HG02970 (cell line): ENCODE data around the gene IRF6.
"Not testable (repeated sequence)": the region's sequence is repeated elsewhere in the genome, so short reads cannot be mapped to it uniquely, and the experiment has no call there.

Experiments used
- ATAC-seq: cut with Tn5 transposase; IDR thresholded peaks from one replicate; pipeline ENCODE4 v1.9.1; 2021; ENCODE audit warnings: mild to moderate bottlenecking, moderate library complexity, moderate number of reproducible peaks; ENCODE audit not compliant: unreplicated experiment, low FRiP score

IRF6 gene

GRCh38 chr1:209823143-209824041 lies 17.4 kb upstream of the IRF6 start:
- ATAC-seq: no peak

GRCh38 chr1:209822706-209823105 lies 16.8 kb upstream of the IRF6 start:
- no peak for ATAC-seq

- ATAC-seq: no peak
These were observed 15.0 kb upstream of the IRF6 start for GRCh38 chr1:209820986-209821385.

GRCh38 chr1:209819058-209819457 lies 13.1 kb upstream of the IRF6 start:
- ATAC-seq: no peak

- ATAC-seq: no peak
These were observed 11.7 kb upstream of the IRF6 start for GRCh38 chr1:209817691-209818090.

GRCh38 chr1:209816923-209817322 lies 11.0 kb upstream of the IRF6 start:
- ATAC-seq: no peak

GRCh38 chr1:209815931-209816341 lies 10.0 kb upstream of the IRF6 start:
- ATAC-seq: no peak

GRCh38 chr1:209815490-209815889 lies 9.5 kb upstream of the IRF6 start:
- no peak for ATAC-seq

- ATAC-seq: no peak
These were observed 8.0 kb upstream of the IRF6 start for GRCh38 chr1:209813902-209814301.

GRCh38 chr1:209810783-209811182 lies 4.8 kb upstream of the IRF6 start:
- no peak for ATAC-seq

GRCh38 chr1:209809611-209810010 lies 3.7 kb upstream of the IRF6 start:
- no peak for ATAC-seq

- no peak for ATAC-seq
These were observed 2.2 kb upstream of the IRF6 start for GRCh38 chr1:209808059-209808581.

- ATAC-seq: no peak
These were observed 1.6 kb upstream of the IRF6 start for GRCh38 chr1:209807509-209807908.

- ATAC-seq: no peak
These were observed 581 bp downstream of the IRF6 start for GRCh38 chr1:209805341-209805781.

- ATAC-seq: no peak
These were observed 2.4 kb downstream of the IRF6 start for GRCh38 chr1:209803568-209803967.

- no peak for ATAC-seq
These were observed 3.2 kb downstream of the IRF6 start for GRCh38 chr1:209802780-209803152.

- ATAC-seq: no peak
These were observed 3.7 kb downstream of the IRF6 start for GRCh38 chr1:209802117-209802779.

GRCh38 chr1:209800984-209801834 lies 4.7 kb downstream of the IRF6 start:
- ATAC-seq: no peak

GRCh38 chr1:209797978-209798639 lies 7.8 kb downstream of the IRF6 start:
- ATAC-seq: no peak

- ATAC-seq: not testable (repeated sequence)
These were observed 12.2 kb downstream of the IRF6 start for GRCh38 chr1:209793711-209794110.
